Stimulated activated CD8-positive, alpha-beta memory T cell treated with anti-CD3 and anti-CD28 coated beads, Interleukin-7, amount 100 ng/mL, for 1 hour (primary cell): ENCODE measurements around the gene KRT4.
"Not testable (repeated sequence)": the region's sequence is repeated elsewhere in the genome, so short reads cannot be mapped to it uniquely, and the experiment has no call there.

ENCODE experiments used
- DNase-seq, 2 donors: peaks; one replicate each; pipeline ENCODE4 v3.0.0-alpha.2; 2020; ENCODE audit warnings: low read depth in 2 of 2

The KRT4 gene

DNA sequence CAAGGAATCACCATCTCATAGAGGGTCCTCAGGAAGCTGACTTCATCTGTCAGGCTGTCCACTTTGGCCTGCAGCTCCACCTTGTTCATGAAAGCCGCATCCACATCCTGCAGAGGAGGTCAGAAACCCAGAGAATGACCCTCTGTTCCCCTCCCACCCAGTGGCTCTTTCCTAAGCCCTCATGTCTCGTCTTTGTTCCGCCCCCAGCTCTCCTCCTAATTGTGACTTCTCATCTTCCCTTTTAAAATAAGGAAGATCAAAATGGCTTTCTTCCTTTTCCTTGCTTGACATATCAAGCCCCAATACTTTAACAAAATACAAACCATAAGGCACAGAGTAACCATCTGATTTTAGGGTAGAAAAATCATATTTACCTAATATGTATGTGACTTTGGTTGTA is 41.1 kb downstream of the KRT4 start:
- no peak for DNase-seq

DNA sequence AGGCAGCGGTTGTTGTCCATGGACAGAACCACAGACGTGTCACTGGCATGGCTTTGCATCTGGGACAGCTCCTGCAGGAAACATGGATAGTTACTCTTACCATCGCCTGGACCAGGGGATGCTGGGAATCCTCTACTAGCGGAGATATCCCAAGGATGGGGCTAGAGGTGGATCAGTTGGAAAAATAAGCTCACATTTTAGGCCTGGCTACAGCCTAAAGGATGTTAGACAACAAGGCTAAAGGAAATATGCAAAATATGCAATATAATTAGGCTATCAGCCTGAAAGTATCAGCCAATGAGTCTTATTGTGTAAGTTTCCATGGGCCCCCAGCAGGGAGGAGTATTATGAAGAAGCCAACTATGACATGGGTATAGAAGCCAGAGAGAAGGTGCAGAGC is 41.7 kb downstream of the KRT4 start:
- DNase-seq: no peak

DNA sequence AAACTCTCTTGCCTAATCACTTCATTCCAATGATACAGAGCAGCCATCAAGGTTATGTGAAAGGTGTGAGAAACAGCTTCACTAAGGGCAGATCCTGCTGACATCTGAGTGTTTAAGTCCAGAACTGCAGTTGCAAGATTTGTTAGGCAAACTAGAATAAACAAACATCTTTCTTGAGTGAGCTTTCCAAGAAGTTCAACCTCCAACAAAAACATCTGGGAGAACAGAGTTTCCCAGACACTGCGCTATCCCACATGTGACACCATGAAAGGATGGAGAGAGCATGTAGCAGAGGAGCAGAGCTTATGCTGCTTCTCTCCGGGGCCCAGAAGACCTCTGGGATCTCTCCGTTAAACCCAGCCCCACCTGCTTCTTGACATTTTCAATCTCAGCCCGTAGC is 42.4 kb downstream of the KRT4 start:
- no peak for DNase-seq

- DNase-seq: no peak
These were observed 42.8 kb downstream of the KRT4 start for GRCh38 chr12:52771088-52771487.

DNA sequence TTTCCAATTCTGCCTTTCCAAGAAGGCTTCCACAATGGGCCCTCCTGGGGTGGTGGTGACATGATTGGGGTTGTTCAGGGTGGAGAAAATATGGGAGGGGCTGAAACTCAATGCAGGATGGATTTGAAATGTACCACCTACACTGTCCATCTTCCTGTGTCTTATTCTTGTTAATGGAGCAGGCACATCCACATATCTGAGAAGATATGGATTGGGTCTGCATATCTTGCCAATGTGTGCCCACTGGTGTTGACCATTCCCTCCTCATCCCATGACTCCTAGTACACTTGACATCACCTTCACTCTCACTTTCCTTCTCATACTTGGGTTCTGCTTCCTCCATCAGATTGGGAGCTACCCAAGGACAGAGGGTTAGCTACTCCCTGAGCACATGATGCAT is 44.0 kb downstream of the KRT4 start:
- no peak for DNase-seq

GRCh38 chr12:52769354-52769753 is 44.6 kb downstream of the KRT4 start:
- DNase-seq: no peak

DNA sequence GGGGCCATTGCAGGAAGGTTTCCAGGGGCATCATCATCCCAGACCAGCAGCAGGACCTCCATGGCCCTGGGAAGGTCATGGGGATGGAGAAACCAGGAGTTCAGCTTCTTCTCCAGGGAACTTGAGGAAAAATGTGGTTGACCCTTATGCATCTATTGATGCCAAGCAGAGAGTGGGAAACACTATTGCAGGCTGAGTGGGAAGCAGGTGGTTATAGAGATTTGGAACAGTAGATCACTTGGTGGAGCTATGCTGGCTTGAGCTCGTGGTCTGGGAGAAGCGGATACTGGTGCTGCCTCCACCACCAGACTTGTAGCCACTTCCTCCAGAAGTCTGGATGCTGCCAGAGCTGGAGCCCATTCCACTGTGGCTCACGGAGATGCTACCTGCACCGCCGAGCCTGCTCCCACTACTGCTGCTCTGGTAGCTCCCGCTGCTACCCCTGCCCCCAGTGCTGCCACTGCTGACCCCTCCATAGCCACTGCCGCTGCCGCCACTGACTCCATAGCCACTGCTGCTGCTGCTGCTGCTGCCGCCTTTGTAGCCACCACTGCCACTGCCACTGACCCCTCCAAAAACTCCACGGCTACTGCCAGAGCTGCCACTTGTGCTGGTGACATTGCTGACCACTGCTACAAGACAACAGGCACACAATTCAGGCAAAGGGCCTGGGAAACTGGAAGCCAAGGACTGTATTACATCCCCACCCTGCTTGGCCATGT is 45.3 kb downstream of the KRT4 start:
- DNase-seq: no peak

- no peak for DNase-seq
These were observed 46.5 kb downstream of the KRT4 start for GRCh38 chr12:52767427-52767826.

- DNase-seq: no peak
These were observed 46.9 kb downstream of the KRT4 start for GRCh38 chr12:52767020-52767379.

DNA sequence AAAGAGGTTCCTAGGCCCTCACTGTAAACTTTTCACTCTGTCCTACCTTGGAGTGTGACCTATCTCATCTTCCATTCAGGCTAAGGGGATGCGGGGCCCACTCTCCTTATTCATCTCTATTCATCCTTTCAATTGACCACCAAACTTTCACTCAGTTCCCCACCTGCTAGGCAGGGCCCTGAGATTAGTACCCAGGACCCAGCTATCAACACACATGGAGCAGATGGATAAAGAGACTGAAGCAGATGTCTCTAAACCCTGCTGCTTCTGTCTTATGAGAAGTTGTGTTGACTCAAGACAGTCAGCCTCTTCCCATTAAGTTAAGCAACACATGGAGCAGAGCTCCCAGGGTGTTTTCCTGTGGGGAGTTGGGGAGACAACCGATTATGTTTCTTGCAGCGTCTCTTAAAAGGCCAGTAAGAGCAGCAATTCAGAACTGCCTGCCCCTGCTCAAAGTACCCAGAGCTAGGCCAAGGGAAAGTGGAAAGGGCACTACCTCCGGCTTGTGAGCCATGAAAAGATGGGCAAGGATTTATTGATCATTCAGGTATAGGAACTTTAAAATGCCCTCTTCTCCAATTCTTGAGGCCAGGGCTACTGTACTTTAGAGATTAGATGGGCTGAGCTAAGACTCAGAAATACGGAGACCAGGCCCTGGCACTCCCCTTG is 47.4 kb downstream of the KRT4 start:
- DNase-seq: no peak

DNA sequence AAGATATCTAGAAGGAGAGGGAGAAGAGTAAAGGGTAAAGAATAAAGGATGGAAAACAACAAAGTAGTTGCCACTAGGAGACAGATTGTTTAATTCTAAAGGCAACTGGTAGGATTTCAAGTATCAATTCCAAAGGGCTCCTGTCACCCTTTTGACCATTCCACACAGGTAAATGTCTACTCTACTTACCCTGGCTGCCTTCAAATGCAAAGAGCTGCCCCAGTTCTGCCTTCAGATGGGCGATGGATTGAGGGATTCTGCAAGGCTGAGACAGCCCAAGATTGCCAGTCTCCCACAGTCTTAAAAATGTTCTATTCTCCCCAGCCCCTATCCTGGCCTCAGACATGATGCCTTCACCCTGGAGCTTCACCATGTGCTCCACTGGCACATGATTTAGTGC is 48.2 kb downstream of the KRT4 start:
- DNase-seq: no peak

- no peak for DNase-seq
These were observed 49.9 kb downstream of the KRT4 start for GRCh38 chr12:52763991-52764390.

GRCh38 chr12:52763036-52763659 is 50.8 kb downstream of the KRT4 start:
- DNase-seq: no peak

- no peak for DNase-seq
These were observed 52.1 kb downstream of the KRT4 start for GRCh38 chr12:52761802-52762201.

DNA sequence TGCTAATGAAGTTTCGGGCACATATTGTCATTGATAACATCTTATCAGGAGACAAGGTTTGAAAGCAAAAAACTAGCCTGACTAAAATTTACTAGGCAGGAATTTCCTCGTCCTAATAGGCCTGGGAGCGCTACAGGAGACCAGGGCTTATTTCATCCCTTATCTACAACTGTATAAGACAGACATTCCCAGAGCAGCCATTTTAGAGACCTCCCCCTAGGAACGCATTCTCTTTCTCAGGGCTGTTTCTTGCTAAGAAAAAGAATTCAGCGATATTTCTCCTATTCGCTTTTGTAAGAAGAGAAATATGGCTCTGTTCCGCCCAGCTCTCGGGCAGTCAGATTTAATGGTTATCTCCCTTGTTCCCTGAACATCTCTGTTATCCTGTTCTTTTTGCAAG is 52.7 kb downstream of the KRT4 start:
- DNase-seq: not testable (repeated sequence)

DNA sequence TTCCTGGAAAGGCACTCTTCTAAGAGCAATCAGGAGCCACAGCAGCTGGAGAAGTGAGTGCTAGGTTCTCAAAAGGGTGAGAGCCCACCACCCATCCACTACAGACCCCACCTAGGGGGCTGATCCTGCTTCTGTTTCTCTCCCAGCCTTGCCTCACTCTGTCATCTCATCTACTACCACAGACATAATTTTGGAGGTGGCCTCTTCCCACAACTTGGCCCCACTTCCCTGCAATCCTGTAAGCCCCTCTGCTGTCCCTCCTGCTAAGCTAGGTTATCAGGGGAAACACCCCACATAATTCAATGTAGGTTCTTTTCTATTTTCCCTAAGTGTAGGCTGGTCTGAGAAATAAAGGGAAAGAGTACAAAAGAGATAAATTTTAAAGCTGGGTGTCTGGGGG is 53.3 kb downstream of the KRT4 start:
- no peak for DNase-seq

- DNase-seq: no peak
These were observed 54.2 kb downstream of the KRT4 start for GRCh38 chr12:52759695-52760094.

- no peak for DNase-seq
These were observed 54.7 kb downstream of the KRT4 start for GRCh38 chr12:52759218-52759617.

DNA sequence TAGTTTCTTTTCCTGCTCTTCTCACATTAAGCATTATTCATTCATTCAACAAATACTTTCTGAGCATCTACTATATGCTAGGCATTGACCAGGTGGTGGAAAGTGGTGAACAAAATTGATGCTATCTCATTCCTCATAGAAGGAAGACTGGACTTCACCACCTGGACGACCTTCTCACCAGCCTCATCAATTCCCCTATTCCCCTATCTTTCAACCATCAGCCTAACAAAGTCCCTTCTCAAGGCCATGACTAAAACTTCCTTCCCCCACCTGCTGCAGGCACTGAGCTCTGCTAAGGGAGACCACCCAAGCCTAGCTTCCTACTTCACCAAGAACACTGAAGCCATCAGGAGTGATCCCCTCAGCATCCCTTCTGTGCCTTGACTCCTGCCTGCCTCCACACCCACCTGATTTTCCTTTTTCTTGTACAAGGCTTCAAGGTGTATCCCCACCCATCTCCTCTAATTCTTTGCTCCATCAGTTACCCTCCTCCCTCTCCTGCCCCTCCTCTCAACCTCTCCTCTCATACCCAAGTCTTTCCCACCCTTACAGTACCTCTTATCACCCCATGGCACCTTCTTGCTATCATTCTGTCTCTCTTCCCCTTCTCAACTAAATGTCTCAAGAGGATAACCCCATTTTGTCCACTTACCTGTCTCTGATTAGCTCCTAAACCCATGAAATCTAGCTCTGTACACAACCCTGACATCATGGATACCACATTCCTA is 56.3 kb downstream of the KRT4 start:
- no peak for DNase-seq
